T-helper 1 cell treated with Interleukin-12 subunit alpha and Interleukin-12 subunit beta and Interleukin-4 antibody, amounts not matched to agents 30 μg/mL and 1 μg/mL, for 36 hours (primary cell): Measurements from ENCODE around the gene ACY1.
"Not testable (repeated sequence)": the region's sequence is repeated elsewhere in the genome, so short reads cannot be mapped to it uniquely, and the experiment has no call there.

Source experiments
- H3K27ac Mint-ChIP-seq: one replicate; pipeline ENCODE4 v1.8.0; 2021; ENCODE audit warnings: mild to moderate bottlenecking, mixed read lengths
- H3K27me3 Mint-ChIP-seq: one replicate; pipeline ENCODE4 v1.8.0; 2021; ENCODE audit warnings: low read depth, mixed read lengths
- H3K36me3 Mint-ChIP-seq: one replicate; pipeline ENCODE4 v1.8.0; 2021; ENCODE audit warnings: low read depth, mixed read lengths
- H3K4me1 Mint-ChIP-seq: one replicate; pipeline ENCODE4 v1.8.0; 2021; ENCODE audit warnings: low read depth, mixed read lengths
- H3K4me3 Mint-ChIP-seq: one replicate; pipeline ENCODE4 v1.8.0; 2021; ENCODE audit warnings: mild to moderate bottlenecking, moderate library complexity, mixed read lengths
- H3K9me3 Mint-ChIP-seq: one replicate; pipeline ENCODE4 v1.8.0; 2021; ENCODE audit warnings: mixed read lengths

Gene ACY1

DNA sequence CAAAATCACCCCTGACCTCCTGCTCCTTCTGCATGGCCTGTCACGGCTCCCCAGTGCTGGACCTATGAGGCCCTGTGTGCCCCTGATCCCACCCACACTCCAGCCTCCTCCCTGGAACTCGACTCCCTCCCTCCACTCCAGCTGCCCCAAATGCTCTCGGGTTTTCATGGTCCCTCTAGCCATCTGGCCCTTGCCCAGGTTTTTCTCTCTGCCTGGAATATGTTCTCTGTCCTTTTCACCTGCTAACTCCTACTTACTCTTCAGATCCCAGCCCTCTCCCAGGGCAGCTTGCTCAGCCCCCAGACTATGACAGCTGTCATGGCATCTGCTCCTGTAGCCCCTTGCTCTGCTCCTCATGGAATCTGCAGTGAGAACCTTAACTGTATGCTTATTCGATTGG is 42.7 kb downstream of the ACY1 start:
- Mint-ChIP-seq H3K27me3 (no peaks in the 10 kb centered on the region), H3K4me1 (peaks cover 2% of the 10 kb centered on the region), H3K9me3 (no peaks in the 10 kb centered on the region), H3K4me3 (no peak overlapping the region), H3K27ac (no peak overlapping the region), H3K36me3 (no peaks in the 10 kb centered on the region)

GRCh38 chr3:52028572-52028971 is 45.2 kb downstream of the ACY1 start:
- Mint-ChIP-seq H3K4me3 (no peak overlapping the region), H3K4me1 (peaks cover 2% of the 10 kb centered on the region), H3K27me3 (no peaks in the 10 kb centered on the region), H3K36me3 (no peaks in the 10 kb centered on the region), H3K27ac (no peak overlapping the region), H3K9me3 (no peaks in the 10 kb centered on the region)

- Mint-ChIP-seq H3K36me3 (no peaks in the 10 kb centered on the region), H3K4me3 (no peak overlapping the region), H3K27me3 (no peaks in the 10 kb centered on the region), H3K27ac (no peak overlapping the region), H3K9me3 (no peaks in the 10 kb centered on the region), H3K4me1 (peaks cover 2% of the 10 kb centered on the region)
Measured at GRCh38 chr3:52029053-52029452, 45.7 kb downstream of the ACY1 start.

GRCh38 chr3:52029535-52029934 is 46.2 kb downstream of the ACY1 start:
- Mint-ChIP-seq H3K27me3 (no peaks in the 10 kb centered on the region), H3K4me1 (no peaks in the 10 kb centered on the region), H3K36me3 (no peaks in the 10 kb centered on the region), H3K9me3 (no peaks in the 10 kb centered on the region), H3K4me3 (no peak overlapping the region), H3K27ac (no peak overlapping the region)

GRCh38 chr3:52030714-52031310 is 47.5 kb downstream of the ACY1 start:
- no peaks in the 10 kb centered on the region for H3K4me1 Mint-ChIP-seq
- no peak overlapping the region for H3K27ac Mint-ChIP-seq
- no peaks in the 10 kb centered on the region for H3K27me3 Mint-ChIP-seq
- H3K36me3 Mint-ChIP-seq = no peaks in the 10 kb centered on the region
- no peak overlapping the region for H3K4me3 Mint-ChIP-seq
- no peaks in the 10 kb centered on the region for H3K9me3 Mint-ChIP-seq

- no peak overlapping the region for H3K4me3 Mint-ChIP-seq
- H3K4me1 Mint-ChIP-seq = no peaks in the 10 kb centered on the region
- H3K9me3 Mint-ChIP-seq = no peaks in the 10 kb centered on the region
- no peaks in the 10 kb centered on the region for H3K36me3 Mint-ChIP-seq
- no peaks in the 10 kb centered on the region for H3K27me3 Mint-ChIP-seq
- no peak overlapping the region for H3K27ac Mint-ChIP-seq
Measured at GRCh38 chr3:52031896-52032295, 48.6 kb downstream of the ACY1 start.

- Mint-ChIP-seq H3K27me3 (no peaks in the 10 kb centered on the region), H3K9me3 (no peaks in the 10 kb centered on the region), H3K27ac (no peak overlapping the region), H3K4me1 (no peaks in the 10 kb centered on the region), H3K36me3 (no peaks in the 10 kb centered on the region), H3K4me3 (no peak overlapping the region)
Measured at GRCh38 chr3:52032702-52033408, 49.5 kb downstream of the ACY1 start.

- H3K9me3 Mint-ChIP-seq, H3K27me3 Mint-ChIP-seq, H3K27ac Mint-ChIP-seq, H3K36me3 Mint-ChIP-seq, H3K4me1 Mint-ChIP-seq, H3K4me3 Mint-ChIP-seq: not testable (repeated sequence)
Measured at GRCh38 chr3:52033748-52034147, 50.4 kb downstream of the ACY1 start.

DNA sequence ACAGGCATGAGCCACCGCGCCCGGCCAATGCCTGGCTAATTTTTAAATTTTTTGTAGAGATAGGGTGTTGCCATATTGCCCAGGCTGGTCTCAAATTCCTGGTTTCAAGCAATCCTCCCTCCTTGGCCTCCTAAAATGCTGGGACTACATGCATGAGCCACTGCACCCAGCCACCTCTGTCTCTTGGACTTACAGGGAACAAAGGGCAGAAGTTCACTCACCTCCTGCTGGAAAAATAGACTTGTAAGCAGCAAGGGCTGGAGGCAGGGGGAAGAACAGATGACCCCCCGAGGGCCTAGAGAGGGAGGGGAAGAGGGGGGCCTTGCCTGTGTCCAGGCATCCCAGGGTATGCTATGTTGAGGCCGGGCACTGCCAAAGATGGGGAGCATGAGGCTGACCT is 50.9 kb downstream of the ACY1 start:
- no peaks in the 10 kb centered on the region for H3K9me3 Mint-ChIP-seq
- H3K27ac Mint-ChIP-seq = no peak overlapping the region
- H3K4me3 Mint-ChIP-seq = no peak overlapping the region
- no peaks in the 10 kb centered on the region for H3K4me1 Mint-ChIP-seq
- H3K27me3 Mint-ChIP-seq = no peaks in the 10 kb centered on the region
- no peaks in the 10 kb centered on the region for H3K36me3 Mint-ChIP-seq

DNA sequence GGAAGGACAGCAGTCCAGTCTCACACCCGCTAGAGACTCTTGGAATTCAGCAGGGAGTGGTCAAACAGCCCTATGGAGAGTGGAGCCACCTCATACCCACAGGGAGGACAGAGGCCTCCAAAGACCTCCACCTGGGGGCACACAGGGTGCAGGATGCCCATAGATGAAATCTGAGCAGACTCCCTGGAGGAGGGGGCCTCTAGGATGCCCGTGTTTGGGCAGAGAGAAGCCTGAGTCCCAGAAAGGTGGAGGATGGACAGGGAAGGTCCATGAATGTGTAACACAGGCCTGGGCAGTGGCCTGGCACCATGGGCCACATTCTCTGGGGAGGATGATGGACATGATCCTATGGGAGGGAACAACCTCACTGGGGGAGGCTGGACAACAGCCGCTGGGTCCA is 51.3 kb downstream of the ACY1 start:
- no peaks in the 10 kb centered on the region for H3K36me3 Mint-ChIP-seq
- H3K27ac Mint-ChIP-seq = no peak overlapping the region
- no peaks in the 10 kb centered on the region for H3K27me3 Mint-ChIP-seq
- H3K9me3 Mint-ChIP-seq = no peaks in the 10 kb centered on the region
- no peaks in the 10 kb centered on the region for H3K4me1 Mint-ChIP-seq
- H3K4me3 Mint-ChIP-seq = no peak overlapping the region

DNA sequence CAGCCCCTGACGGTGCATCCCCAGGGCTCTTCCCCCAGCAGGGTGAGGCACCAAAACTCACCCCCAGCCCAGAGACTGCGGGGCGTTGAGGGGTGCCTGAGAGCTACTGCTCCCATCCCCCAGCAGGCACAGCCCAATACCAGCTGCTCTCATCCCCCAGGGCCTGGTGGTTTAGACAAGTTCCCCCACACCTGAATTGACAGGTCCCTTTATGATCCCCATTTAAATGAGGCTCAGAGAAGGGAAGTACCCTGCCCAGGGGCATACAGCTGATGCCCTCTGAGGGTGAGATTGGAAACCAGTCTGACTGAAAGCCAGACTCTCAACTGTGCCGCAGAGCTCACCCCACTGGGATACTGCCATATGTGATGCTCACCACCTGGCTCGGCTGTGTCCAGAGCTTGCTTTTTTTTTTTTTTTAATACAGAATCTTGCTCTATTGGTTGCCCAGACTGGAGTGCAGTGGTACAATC is 52.9 kb downstream of the ACY1 start:
- Mint-ChIP-seq H3K27ac (no peak overlapping the region), H3K36me3 (no peaks in the 10 kb centered on the region), H3K27me3 (no peaks in the 10 kb centered on the region), H3K4me1 (no peaks in the 10 kb centered on the region), H3K4me3 (no peak overlapping the region), H3K9me3 (no peaks in the 10 kb centered on the region)

- H3K27me3 Mint-ChIP-seq = no peaks in the 10 kb centered on the region
- no peaks in the 10 kb centered on the region for H3K4me1 Mint-ChIP-seq
- H3K9me3 Mint-ChIP-seq = no peaks in the 10 kb centered on the region
- H3K36me3 Mint-ChIP-seq = no peaks in the 10 kb centered on the region
- no peak overlapping the region for H3K4me3 Mint-ChIP-seq
- no peak overlapping the region for H3K27ac Mint-ChIP-seq
Measured at GRCh38 chr3:52036829-52037228, 53.5 kb downstream of the ACY1 start.

- Mint-ChIP-seq H3K27ac (no peak overlapping the region), H3K4me1 (peaks cover 2% of the 10 kb centered on the region), H3K9me3 (no peaks in the 10 kb centered on the region), H3K4me3 (no peak overlapping the region), H3K27me3 (no peaks in the 10 kb centered on the region), H3K36me3 (no peaks in the 10 kb centered on the region)
Measured at GRCh38 chr3:52037291-52037690, 54.0 kb downstream of the ACY1 start.

- Mint-ChIP-seq H3K4me3 (no peak overlapping the region), H3K36me3 (no peaks in the 10 kb centered on the region), H3K27ac (no peak overlapping the region), H3K9me3 (no peaks in the 10 kb centered on the region), H3K4me1 (peaks cover 2% of the 10 kb centered on the region), H3K27me3 (no peaks in the 10 kb centered on the region)
Measured at GRCh38 chr3:52038227-52038626, 54.9 kb downstream of the ACY1 start.
